Activated naive CD4-positive, alpha-beta T cell treated with anti-CD3 and anti-CD28 coated beads, Interleukin-2, amount 50 U/mL, for 72 hours (primary cell): ENCODE measurements around the gene SPDYE2. TPM values are rescaled to one million over a fixed set of nuclear protein-coding genes. Genes with fewer than 3 reads are reported as not detected.
A peak's percentile ranks its signal among the peaks of the same experiment; 100 is the strongest.
"Not testable (repeated sequence)": the region's sequence is repeated elsewhere in the genome, so short reads cannot be mapped to it uniquely, and the experiment has no call there.

Experiments used
- ATAC-seq, 2 donors: fragments of 150-1000 bp; cut with Tn5 transposase; 2 replicates each; pipeline ENCODE4 v1.10.0; 2021; ENCODE audit warnings: mild to moderate bottlenecking in 2 of 2, moderate library complexity in 2 of 2
- DNase-seq, 2 donors: peaks; one replicate each; pipeline ENCODE4 v3.0.0; 2021 to 2022; ENCODE audit warnings: low spot score in 2 of 2
- H3K27ac Mint-ChIP-seq, 2 donors: one replicate each; pipeline ENCODE4 v1.8.0; 2022; ENCODE audit warnings: mild to moderate bottlenecking in 2 of 2, mixed read lengths in 2 of 2
- H3K36me3 Mint-ChIP-seq, 2 donors: one replicate each; pipeline ENCODE4 v1.8.0; 2022; ENCODE audit warnings: mixed read lengths in 2 of 2
- H3K9me3 Mint-ChIP-seq, 2 donors: one replicate each; pipeline ENCODE4 v1.8.0; 2022; ENCODE audit warnings: mixed read lengths in 2 of 2
- total RNA-seq, 2 donors: library from RNA; stranded (reverse); gene quantifications; one replicate each; pipeline ENCODE4 v1.2.3, GENCODE V29; 2022

The SPDYE2 gene
- total RNA-seq, 2 donors from 2014 or later, result not detected

GRCh38 chr7:102527822-102528793 lies 22.9 kb upstream of the SPDYE2 start:
- H3K36me3 Mint-ChIP-seq, H3K27ac Mint-ChIP-seq, H3K9me3 Mint-ChIP-seq, DNase-seq, ATAC-seq: not testable (repeated sequence)

GRCh38 chr7:102531583-102531982 lies 19.4 kb upstream of the SPDYE2 start:
- not testable (repeated sequence) for ATAC-seq, H3K9me3 Mint-ChIP-seq, H3K36me3 Mint-ChIP-seq, H3K27ac Mint-ChIP-seq, DNase-seq

- DNase-seq, ATAC-seq, H3K9me3 Mint-ChIP-seq, H3K27ac Mint-ChIP-seq, H3K36me3 Mint-ChIP-seq: not testable (repeated sequence)
These were observed 18.9 kb upstream of the SPDYE2 start for GRCh38 chr7:102532127-102532526.

GRCh38 chr7:102535062-102535615 lies 15.9 kb upstream of the SPDYE2 start:
- not testable (repeated sequence) for ATAC-seq, DNase-seq, H3K9me3 Mint-ChIP-seq, H3K36me3 Mint-ChIP-seq
- peak overlapping the region in 1 of 2 donors; percentile 86 for H3K27ac Mint-ChIP-seq

GRCh38 chr7:102540604-102541003 lies 10.4 kb upstream of the SPDYE2 start:
- H3K9me3 Mint-ChIP-seq, H3K27ac Mint-ChIP-seq, DNase-seq, ATAC-seq, H3K36me3 Mint-ChIP-seq: not testable (repeated sequence)

- not testable (repeated sequence) for DNase-seq, H3K27ac Mint-ChIP-seq, H3K9me3 Mint-ChIP-seq, H3K36me3 Mint-ChIP-seq, ATAC-seq
These were observed 8.9 kb upstream of the SPDYE2 start for GRCh38 chr7:102542083-102542482.

GRCh38 chr7:102542771-102543170 lies 8.3 kb upstream of the SPDYE2 start:
- H3K36me3 Mint-ChIP-seq, DNase-seq, H3K9me3 Mint-ChIP-seq, ATAC-seq: not testable (repeated sequence)
- peak overlapping the region in 1 of 2 donors; percentile 77 for H3K27ac Mint-ChIP-seq

GRCh38 chr7:102543596-102543995 lies 7.4 kb upstream of the SPDYE2 start, which contains the start of gene UPK3BL2:
Gene UPK3BL2 (minus strand): TSS chr7:102543696. CDS start chr7:102543636, 60 bp downstream.
- not testable (repeated sequence) for H3K9me3 Mint-ChIP-seq, DNase-seq, ATAC-seq, H3K36me3 Mint-ChIP-seq
- H3K27ac Mint-ChIP-seq, result peak within 1 kb of the TSS in 1 of 2 donors; percentile 77

GRCh38 chr7:102544372-102544771 lies 6.7 kb upstream of the SPDYE2 start:
- not testable (repeated sequence) for ATAC-seq, H3K27ac Mint-ChIP-seq, H3K36me3 Mint-ChIP-seq

GRCh38 chr7:102545288-102545687 lies 5.7 kb upstream of the SPDYE2 start:
- not testable (repeated sequence) for H3K9me3 Mint-ChIP-seq, H3K36me3 Mint-ChIP-seq, H3K27ac Mint-ChIP-seq, DNase-seq
- ATAC-seq, result peak in 1 of 2 donors; percentile 15

More at GRCh38 chr7:102544372-102544771, 6.7 kb upstream of the SPDYE2 start:
- not testable (repeated sequence) for H3K9me3 Mint-ChIP-seq, DNase-seq

- ATAC-seq, result peak; percentile 59 to 63
- not testable (repeated sequence) for H3K36me3 Mint-ChIP-seq, H3K9me3 Mint-ChIP-seq, H3K27ac Mint-ChIP-seq, DNase-seq
These were observed 4.7 kb upstream of the SPDYE2 start for GRCh38 chr7:102546353-102546752.

GRCh38 chr7:102568620-102569019 lies 17.6 kb downstream of the SPDYE2 start:
- H3K36me3 Mint-ChIP-seq, H3K27ac Mint-ChIP-seq, ATAC-seq, H3K9me3 Mint-ChIP-seq: not testable (repeated sequence)
- peak in 1 of 2 donors; percentile 53 for DNase-seq

GRCh38 chr7:102572261-102573239 lies 21.5 kb downstream of the SPDYE2 start, which contains the start of gene POLR2J3:
Gene POLR2J3 (minus strand): TSS chr7:102572583. CDS start chr7:102572521, 62 bp downstream.
- not testable (repeated sequence) for H3K9me3 Mint-ChIP-seq, H3K36me3 Mint-ChIP-seq
- ATAC-seq, result peak; percentile 83 to 84
- DNase-seq, result peak; percentile 98 to 100
- peak within 1 kb of the TSS; percentile 87 to 97 for H3K27ac Mint-ChIP-seq

GRCh38 chr7:102574607-102575006 lies 23.6 kb downstream of the SPDYE2 start:
- H3K36me3 Mint-ChIP-seq, H3K27ac Mint-ChIP-seq, H3K9me3 Mint-ChIP-seq, ATAC-seq, DNase-seq: not testable (repeated sequence)

GRCh38 chr7:102576363-102576762 lies 25.3 kb downstream of the SPDYE2 start:
- not testable (repeated sequence) for H3K9me3 Mint-ChIP-seq, DNase-seq, H3K36me3 Mint-ChIP-seq
- peak; percentile 35 to 66 for ATAC-seq
- H3K27ac Mint-ChIP-seq, result peak overlapping the region; percentile 82 to 94
